Measurements from ENCODE around the gene TMEM272. TPM values are rescaled to one million over a fixed set of nuclear protein-coding genes. Genes with fewer than 3 reads are reported as not detected.

The TMEM272 gene
- polyA plus RNA-seq, 1 donor (not counting 4 experiments of a cell fraction or from before 2014, with no cell fraction given), result not detected

GRCh38 chr13:51841732-51842131 is 3.2 kb downstream of the TMEM272 start:
- Histone ChIP-seq H3K9me3 (ENCODE audit: control insufficient read depth, low read depth, low read length) (no peaks in the 10 kb centered on the region), H3K4me1 (ENCODE audit: control insufficient read depth, extremely low read depth, insufficient read depth, low read length) (no peaks in the 10 kb centered on the region), H3K27ac (ENCODE audit: control insufficient read depth, insufficient read depth, low read length) (no peak overlapping the region), H3K4me3 (ENCODE audit: control insufficient read depth in 2 of 3, extremely low read depth in 1 of 3, insufficient read depth in 2 of 3, low read depth in 1 of 3, low read length in 3 of 3) (no peak overlapping the region), H3K36me3 (ENCODE audit: control insufficient read depth in 2 of 2, extremely low read depth in 1 of 2, insufficient read depth in 2 of 2, low read length in 2 of 2) (no peaks in the 10 kb centered on the region), H3K4me2 (ENCODE audit: control insufficient read depth, extremely low read depth, insufficient read depth, low read depth, low read length) (no peak overlapping the region), H2AFZ (ENCODE audit: control insufficient read depth, low read length) (no peak overlapping the region), H4K20me1 (ENCODE audit: control insufficient read depth, extremely low read depth, insufficient read depth, low read length) (no peaks in the 10 kb centered on the region), H3K9me1 (ENCODE audit: control insufficient read depth, extremely low read depth, insufficient read depth, low read length) (no peaks in the 10 kb centered on the region), H3K9ac (ENCODE audit: control insufficient read depth, extremely low read depth, insufficient read depth, low read length) (no peak overlapping the region), H3K79me2 (ENCODE audit: control insufficient read depth, insufficient read depth, low read length) (no peaks in the 10 kb centered on the region), H3K27me3 (ENCODE audit: control insufficient read depth, extremely low read depth, insufficient read depth, low read length) (peaks cover 10% of the 10 kb centered on the region)
- DNase-seq (ENCODE audit: low read depth, low spot score), result no peak
- dilution Hi-C loops (cut with MboI; ENCODE audit: extremely low pct_ligation_motif_present, low sequenced_read_pairs), result no loop called here
- TF ChIP-seq, protein P1, sequence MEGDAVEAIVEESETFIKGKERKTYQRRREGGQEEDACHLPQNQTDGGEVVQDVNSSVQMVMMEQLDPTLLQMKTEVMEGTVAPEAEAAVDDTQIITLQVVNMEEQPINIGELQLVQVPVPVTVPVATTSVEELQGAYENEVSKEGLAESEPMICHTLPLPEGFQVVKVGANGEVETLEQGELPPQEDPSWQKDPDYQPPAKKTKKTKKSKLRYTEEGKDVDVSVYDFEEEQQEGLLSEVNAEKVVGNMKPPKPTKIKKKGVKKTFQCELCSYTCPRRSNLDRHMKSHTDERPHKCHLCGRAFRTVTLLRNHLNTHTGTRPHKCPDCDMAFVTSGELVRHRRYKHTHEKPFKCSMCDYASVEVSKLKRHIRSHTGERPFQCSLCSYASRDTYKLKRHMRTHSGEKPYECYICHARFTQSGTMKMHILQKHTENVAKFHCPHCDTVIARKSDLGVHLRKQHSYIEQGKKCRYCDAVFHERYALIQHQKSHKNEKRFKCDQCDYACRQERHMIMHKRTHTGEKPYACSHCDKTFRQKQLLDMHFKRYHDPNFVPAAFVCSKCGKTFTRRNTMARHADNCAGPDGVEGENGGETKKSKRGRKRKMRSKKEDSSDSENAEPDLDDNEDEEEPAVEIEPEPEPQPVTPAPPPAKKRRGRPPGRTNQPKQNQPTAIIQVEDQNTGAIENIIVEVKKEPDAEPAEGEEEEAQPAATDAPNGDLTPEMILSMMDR (optimal IDR thresholded peaks at IDR 0.05 in 1 of 3, IDR thresholded peaks at IDR 0.05 in 1 of 3, conservative IDR thresholded peaks at IDR 0.05 in 1 of 3; ENCODE audit: extremely low read depth in 1 of 3, insufficient read depth in 2 of 3, low read length in 3 of 3), result no peak
- no peak for TF ChIP-seq EZH2 (IDR thresholded peaks at IDR 0.05; ENCODE audit: low read length)
- FAIRE-seq, result no peak

- H3K9me1 ChIP-seq (ENCODE audit: control insufficient read depth, extremely low read depth, insufficient read depth, low read length), result no peaks in the 10 kb centered on the region
- no peaks in the 10 kb centered on the region for H3K79me2 ChIP-seq (ENCODE audit: control insufficient read depth, insufficient read depth, low read length)
- H3K9ac ChIP-seq (ENCODE audit: control insufficient read depth, extremely low read depth, insufficient read depth, low read length), result no peak overlapping the region
- H3K4me3 ChIP-seq (ENCODE audit: control insufficient read depth in 2 of 3, extremely low read depth in 1 of 3, insufficient read depth in 2 of 3, low read depth in 1 of 3, low read length in 3 of 3), result no peak overlapping the region
- H3K4me2 ChIP-seq (ENCODE audit: control insufficient read depth, extremely low read depth, insufficient read depth, low read depth, low read length), result no peak overlapping the region
- H4K20me1 ChIP-seq (ENCODE audit: control insufficient read depth, extremely low read depth, insufficient read depth, low read length), result no peaks in the 10 kb centered on the region
- no peak overlapping the region for H2AFZ ChIP-seq (ENCODE audit: control insufficient read depth, low read length)
- dilution Hi-C loops (cut with MboI; ENCODE audit: extremely low pct_ligation_motif_present, low sequenced_read_pairs), result no loop called here
- H3K27ac ChIP-seq (ENCODE audit: control insufficient read depth, insufficient read depth, low read length), result no peak overlapping the region
- H3K36me3 ChIP-seq (ENCODE audit: control insufficient read depth in 2 of 2, extremely low read depth in 1 of 2, insufficient read depth in 2 of 2, low read length in 2 of 2), result no peaks in the 10 kb centered on the region
- no peaks in the 10 kb centered on the region for H3K9me3 ChIP-seq (ENCODE audit: control insufficient read depth, low read depth, low read length)
- H3K27me3 ChIP-seq (ENCODE audit: control insufficient read depth, extremely low read depth, insufficient read depth, low read length), result peaks cover 10% of the 10 kb centered on the region
- H3K4me1 ChIP-seq (ENCODE audit: control insufficient read depth, extremely low read depth, insufficient read depth, low read length), result no peaks in the 10 kb centered on the region
- FAIRE-seq, result no peak
- no peak for TF ChIP-seq EZH2 (IDR thresholded peaks at IDR 0.05; ENCODE audit: low read length)
- TF ChIP-seq, protein P1 (optimal IDR thresholded peaks at IDR 0.05 in 1 of 3, IDR thresholded peaks at IDR 0.05 in 1 of 3, conservative IDR thresholded peaks at IDR 0.05 in 1 of 3; ENCODE audit: extremely low read depth in 1 of 3, insufficient read depth in 2 of 3, low read length in 3 of 3), result no peak
- DNase-seq (ENCODE audit: low read depth, low spot score), result no peak
These were observed 4.1 kb downstream of the TMEM272 start for GRCh38 chr13:51840917-51841316.
